H9 (cell line): ENCODE results near the gene CDH4. TPM values are rescaled to one million over a fixed set of nuclear protein-coding genes. Genes with fewer than 3 reads are reported as not detected.

ENCODE experiments used
- DNase-seq: peaks from one replicate; pipeline ENCODE4 v3.0.0-alpha.2; 2017
- H2AFZ ChIP-seq: one replicate; pipeline ENCODE4 v1.6.1; 2013; ENCODE audit warnings: mild to moderate bottlenecking, low read length, control low read depth, moderate library complexity
- H2AK5ac ChIP-seq: 2 replicates; pipeline ENCODE4 v1.6.1; 2013; ENCODE audit warnings: low read length, control low read depth, mixed read lengths; ENCODE audit not compliant: insufficient read length
- H2BK120ac ChIP-seq: one replicate; pipeline ENCODE4 v1.6.1; 2013; ENCODE audit warnings: low read depth, mild to moderate bottlenecking, low read length, control low read depth, inconsistent platforms; ENCODE audit not compliant: poor library complexity, severe bottlenecking
- H2BK12ac ChIP-seq: 2 replicates; pipeline ENCODE4 v1.6.1; 2013; ENCODE audit warnings: low read length, control low read depth, mixed read lengths, low read depth; ENCODE audit not compliant: insufficient read length
- H2BK15ac ChIP-seq: 2 replicates; pipeline ENCODE4 v1.6.1; 2013; ENCODE audit warnings: low read depth, low read length, control low read depth
- H2BK20ac ChIP-seq: one replicate; pipeline ENCODE4 v1.6.1; 2013; ENCODE audit warnings: low read depth, mild to moderate bottlenecking, low read length, control low read depth, inconsistent platforms; ENCODE audit not compliant: poor library complexity, severe bottlenecking
- H2BK5ac ChIP-seq: 2 replicates; pipeline ENCODE4 v1.6.1; 2013; ENCODE audit warnings: low read length, control low read depth, mixed read lengths; ENCODE audit not compliant: insufficient read length
- H3K14ac ChIP-seq: 2 replicates; pipeline ENCODE4 v1.6.1; 2013; ENCODE audit warnings: low read length, control low read depth; ENCODE audit not compliant: insufficient read depth
- H3K18ac ChIP-seq: 2 replicates; pipeline ENCODE4 v1.6.1; 2013; ENCODE audit warnings: low read depth, mild to moderate bottlenecking, mixed read lengths, low read length, control low read depth; ENCODE audit not compliant: insufficient read length
- H3K23ac ChIP-seq: 2 replicates; pipeline ENCODE4 v1.6.1; 2013; ENCODE audit warnings: low read length, control low read depth, mixed read lengths, low read depth; ENCODE audit not compliant: insufficient read length
- H3K23me2 ChIP-seq: 2 replicates; pipeline ENCODE4 v1.6.1; 2013; ENCODE audit warnings: low read depth, mild to moderate bottlenecking, mixed read lengths, low read length, control low read depth; ENCODE audit not compliant: insufficient read length, poor library complexity, severe bottlenecking
- H3K27ac ChIP-seq: 2 replicates; pipeline ENCODE4 v1.5.1; 2013; ENCODE audit warnings: low read length, control low read depth, mixed read lengths, low read depth; ENCODE audit not compliant: insufficient read length
- H3K27me3 ChIP-seq: 2 replicates; pipeline ENCODE4 v1.6.1; 2013; ENCODE audit warnings: low read length, control low read depth, inconsistent platforms; ENCODE audit not compliant: insufficient read depth
- H3K4ac ChIP-seq: 2 replicates; pipeline ENCODE4 v1.6.1; 2013; ENCODE audit warnings: low read depth, mild to moderate bottlenecking, control low read depth, inconsistent platforms, low read length, moderate library complexity
- H3K4me1 ChIP-seq: 2 replicates; pipeline ENCODE4 v1.6.1; 2013; ENCODE audit warnings: low read length, control low read depth, inconsistent platforms; ENCODE audit not compliant: insufficient read depth
- H3K4me2 ChIP-seq: 2 replicates; pipeline ENCODE4 v1.6.1; 2013; ENCODE audit warnings: low read length, control low read depth, mixed read lengths; ENCODE audit not compliant: insufficient read length, insufficient read depth
- H3K56ac ChIP-seq: 2 replicates; pipeline ENCODE4 v1.6.1; 2013; ENCODE audit warnings: low read depth, mild to moderate bottlenecking, mixed read lengths, low read length, control low read depth; ENCODE audit not compliant: insufficient read length
- H3K79me1 ChIP-seq: 2 replicates; pipeline ENCODE4 v1.6.1; 2013; ENCODE audit warnings: low read depth, mild to moderate bottlenecking, moderate library complexity, low read length, control low read depth, inconsistent platforms; ENCODE audit not compliant: insufficient read depth, poor library complexity, severe bottlenecking
- H3K79me2 ChIP-seq: 2 replicates; pipeline ENCODE4 v1.6.1; 2013; ENCODE audit warnings: low read length, control low read depth, inconsistent platforms; ENCODE audit not compliant: insufficient read depth
- H3K9ac ChIP-seq: 2 replicates; pipeline ENCODE4 v1.6.1; 2013; ENCODE audit warnings: low read length, control low read depth, mixed read lengths; ENCODE audit not compliant: insufficient read length; ENCODE audit errors: extremely low read depth
- H3K9me3 ChIP-seq: one replicate; pipeline ENCODE4 v1.6.1; 2013; ENCODE audit warnings: low read depth, low read length, inconsistent platforms; ENCODE audit not compliant: control insufficient read depth
- H3T11ph ChIP-seq: one replicate; pipeline ENCODE4 v1.6.1; 2013; ENCODE audit warnings: mild to moderate bottlenecking, low read length, control low read depth, inconsistent platforms
- H4K20me1 ChIP-seq: one replicate; pipeline ENCODE4 v1.6.1; 2013; ENCODE audit not compliant: control insufficient read depth, insufficient read length, insufficient read depth
- H4K5ac ChIP-seq: 2 replicates; pipeline ENCODE4 v1.6.1; 2013; ENCODE audit warnings: low read depth, mild to moderate bottlenecking, mixed read lengths, low read length, control low read depth; ENCODE audit not compliant: insufficient read length
- H4K8ac ChIP-seq: replicated peaks from 2 replicates; pipeline ENCODE4 v1.6.1; 2013; ENCODE audit warnings: low read length, control low read depth, mixed read lengths, low read depth; ENCODE audit not compliant: insufficient read length
- H4K91ac ChIP-seq: 2 replicates; pipeline ENCODE4 v1.6.1; 2013; ENCODE audit warnings: low read depth, mild to moderate bottlenecking, moderate library complexity, mixed read lengths, low read length, control low read depth; ENCODE audit not compliant: insufficient read length
- H3K27ac Mint-ChIP-seq, 3 experiments: 2 replicates in 2 of 3; 3 replicates in 1 of 3; pipeline ENCODE4 v1.8.0; 2020 to 2021; ENCODE audit warnings: mixed read lengths in 3 of 3, mild to moderate bottlenecking in 1 of 3, moderate library complexity in 1 of 3
- H3K27me3 Mint-ChIP-seq: 2 replicates; pipeline ENCODE4 v1.8.0; 2021; ENCODE audit warnings: low read depth, mild to moderate bottlenecking, moderate library complexity, mixed read lengths
- H3K36me3 Mint-ChIP-seq, 3 experiments: 2 replicates in 2 of 3; 3 replicates in 1 of 3; pipeline ENCODE4 v1.8.0; 2020 to 2021; ENCODE audit warnings: low read depth in 3 of 3, mixed read lengths in 3 of 3; ENCODE audit not compliant: insufficient read depth in 1 of 3
- H3K4me1 Mint-ChIP-seq, 2 experiments: 2 replicates each; pipeline ENCODE4 v1.8.0; 2020; ENCODE audit warnings: mixed read lengths in 2 of 2
- H3K4me3 Mint-ChIP-seq, 2 experiments: 2 replicates in 1 of 2; 3 replicates in 1 of 2; pipeline ENCODE4 v1.8.0; 2020 to 2021; ENCODE audit warnings: mild to moderate bottlenecking in 2 of 2, mixed read lengths in 2 of 2, moderate library complexity in 1 of 2
- H3K9me3 Mint-ChIP-seq, 2 experiments: 2 replicates in 1 of 2; 3 replicates in 1 of 2; pipeline ENCODE4 v1.8.0; 2020; ENCODE audit warnings: mild to moderate bottlenecking in 2 of 2, mixed read lengths in 2 of 2, moderate library complexity in 1 of 2
- CTCF ChIP-seq: fragments of 200-600 bp; sonication (generic); conservative IDR thresholded peaks from 3 replicates; pipeline ENCODE4 v1.8.0; 2021; ENCODE audit warnings: antibody characterized with exemption, mild to moderate bottlenecking
- WGBS: extraction: QIAGEN DNeasy Blood & Tissue Kit; methylation state at CpG from one replicate; pipeline ENCODE4 v1.1.7; 2013; ENCODE audit warnings: missing lambda C conversion rate, low lambda C conversion rate, mixed read lengths; ENCODE audit not compliant: insufficient read length; ENCODE audit errors: extremely low coverage; 5-methylcytosine and 5-hydroxymethylcytosine counted together
- total RNA-seq: library from RNA; stranded (reverse); gene quantifications from 2 replicates; pipeline ENCODE4 v1.2.1, GENCODE V29; 2021

The CDH4 gene
- total RNA-seq, 1 experiment from 2014 or later = 3.0 TPM

- no peak overlapping the region; the same call in 1 of the 2 replicates for H3K14ac ChIP-seq
- peaks cover 4 to 8% of the 10 kb centered on the region in 2 experiments; a peak in 4 of 5 replicates for H3K9me3 Mint-ChIP-seq
- H4K91ac ChIP-seq = no peak overlapping the region
- H3K4me1 ChIP-seq = no peaks in the 10 kb centered on the region
- peaks cover 2% of the 10 kb centered on the region for H3K9me3 ChIP-seq
- no peak for DNase-seq
- TF ChIP-seq CTCF = no peak
- no peak overlapping the region for H2AFZ ChIP-seq
- H3K4me1 Mint-ChIP-seq = no peaks in the 10 kb centered on the region
- H3K4ac ChIP-seq = no peak overlapping the region
- H3K23me2 ChIP-seq = peaks cover 3% of the 10 kb centered on the region
- H2BK20ac ChIP-seq = no peak overlapping the region
- H3K79me1 ChIP-seq = no peaks in the 10 kb centered on the region
- H3K27me3 Mint-ChIP-seq = peaks cover 41% of the 10 kb centered on the region
- H3K27ac ChIP-seq = no peak overlapping the region
- no peak overlapping the region for H2BK12ac ChIP-seq
- H4K8ac ChIP-seq = no peak overlapping the region
- H2BK15ac ChIP-seq = no peak overlapping the region
- no peak overlapping the region for H3K27ac Mint-ChIP-seq
- H2BK120ac ChIP-seq = no peak overlapping the region
- no CpG with 5 or more reads among the region's 29 CpGs for WGBS
- H2BK5ac ChIP-seq = no peak overlapping the region
- no peak overlapping the region for H3K56ac ChIP-seq
- no peak overlapping the region for H4K5ac ChIP-seq
- H4K20me1 ChIP-seq = no peaks in the 10 kb centered on the region
- H3K23ac ChIP-seq = no peak overlapping the region
- no peak overlapping the region for H3K4me3 Mint-ChIP-seq
- peaks cover 2% of the 10 kb centered on the region; the same call in 1 of the 2 replicates for H3K27me3 ChIP-seq
- no peak overlapping the region for H3K9ac ChIP-seq
- H3K18ac ChIP-seq = no peak overlapping the region
- H3K4me2 ChIP-seq = no peak overlapping the region
- H3K36me3 Mint-ChIP-seq = peaks cover 0 to 5% (median 1%) of the 10 kb centered on the region in 3 experiments; a peak in 4 of 7 replicates
- H3K79me2 ChIP-seq = no peaks in the 10 kb centered on the region
- H3T11ph ChIP-seq = no peak overlapping the region
- H2AK5ac ChIP-seq = no peak overlapping the region
Observed at GRCh38 chr20:61852268-61853072, 600.4 kb downstream of the CDH4 start.
